GM21786 (cell line): ENCODE measurements around the gene WNT9A.
"Not testable (repeated sequence)": the region's sequence is repeated elsewhere in the genome, so short reads cannot be mapped to it uniquely, and the experiment has no call there.

Source experiments
- ATAC-seq: cut with Tn5 transposase; IDR thresholded peaks from one replicate; pipeline ENCODE4 v1.9.1; 2021; ENCODE audit not compliant: unreplicated experiment

Gene WNT9A, protein sequence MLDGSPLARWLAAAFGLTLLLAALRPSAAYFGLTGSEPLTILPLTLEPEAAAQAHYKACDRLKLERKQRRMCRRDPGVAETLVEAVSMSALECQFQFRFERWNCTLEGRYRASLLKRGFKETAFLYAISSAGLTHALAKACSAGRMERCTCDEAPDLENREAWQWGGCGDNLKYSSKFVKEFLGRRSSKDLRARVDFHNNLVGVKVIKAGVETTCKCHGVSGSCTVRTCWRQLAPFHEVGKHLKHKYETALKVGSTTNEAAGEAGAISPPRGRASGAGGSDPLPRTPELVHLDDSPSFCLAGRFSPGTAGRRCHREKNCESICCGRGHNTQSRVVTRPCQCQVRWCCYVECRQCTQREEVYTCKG

DNA sequence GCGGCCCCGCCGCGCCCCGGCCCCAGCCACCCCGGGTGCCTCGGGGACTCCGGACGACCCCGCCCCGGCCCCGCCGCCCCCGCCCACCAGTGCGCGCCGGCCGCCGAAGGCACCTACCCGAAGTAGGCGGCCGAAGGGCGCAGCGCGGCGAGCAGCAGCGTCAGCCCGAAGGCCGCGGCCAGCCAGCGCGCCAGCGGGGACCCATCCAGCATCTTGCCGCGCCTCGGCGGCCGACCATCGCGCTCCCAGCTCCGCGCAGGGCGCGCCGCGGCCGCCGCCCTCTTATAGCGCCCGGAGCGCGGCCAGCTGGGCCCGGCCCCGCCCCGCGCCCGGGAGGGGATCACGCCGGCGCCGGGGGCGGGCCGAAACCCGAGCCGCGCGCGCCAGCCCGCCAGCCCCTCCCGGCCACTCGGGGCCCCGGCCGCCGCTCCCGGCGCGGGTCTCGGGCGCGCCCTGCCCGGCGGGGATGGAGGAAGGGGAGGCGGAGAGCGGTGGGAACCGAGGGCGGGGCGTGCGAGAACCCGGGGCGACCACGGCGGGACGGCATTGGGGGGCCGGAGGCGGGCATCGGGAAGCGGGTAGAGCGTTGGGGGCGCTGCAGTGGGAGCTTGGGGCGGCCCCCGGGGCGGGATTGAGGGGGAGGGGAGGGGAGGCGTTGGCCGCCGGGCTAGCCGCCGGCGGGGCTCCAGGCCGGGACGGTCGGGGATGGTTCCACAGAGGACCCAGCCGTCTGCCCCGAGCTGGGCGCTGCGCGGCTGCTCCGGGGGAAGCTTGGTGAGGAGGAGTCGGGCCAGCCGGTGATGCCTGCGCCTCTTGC lies at the start of gene WNT9A:
TSS of gene WNT9A (minus strand) at position 257 of the 817 bp plus-strand sequence. CDS start at position 212, 45 bp downstream.
- no peak for ATAC-seq

DNA sequence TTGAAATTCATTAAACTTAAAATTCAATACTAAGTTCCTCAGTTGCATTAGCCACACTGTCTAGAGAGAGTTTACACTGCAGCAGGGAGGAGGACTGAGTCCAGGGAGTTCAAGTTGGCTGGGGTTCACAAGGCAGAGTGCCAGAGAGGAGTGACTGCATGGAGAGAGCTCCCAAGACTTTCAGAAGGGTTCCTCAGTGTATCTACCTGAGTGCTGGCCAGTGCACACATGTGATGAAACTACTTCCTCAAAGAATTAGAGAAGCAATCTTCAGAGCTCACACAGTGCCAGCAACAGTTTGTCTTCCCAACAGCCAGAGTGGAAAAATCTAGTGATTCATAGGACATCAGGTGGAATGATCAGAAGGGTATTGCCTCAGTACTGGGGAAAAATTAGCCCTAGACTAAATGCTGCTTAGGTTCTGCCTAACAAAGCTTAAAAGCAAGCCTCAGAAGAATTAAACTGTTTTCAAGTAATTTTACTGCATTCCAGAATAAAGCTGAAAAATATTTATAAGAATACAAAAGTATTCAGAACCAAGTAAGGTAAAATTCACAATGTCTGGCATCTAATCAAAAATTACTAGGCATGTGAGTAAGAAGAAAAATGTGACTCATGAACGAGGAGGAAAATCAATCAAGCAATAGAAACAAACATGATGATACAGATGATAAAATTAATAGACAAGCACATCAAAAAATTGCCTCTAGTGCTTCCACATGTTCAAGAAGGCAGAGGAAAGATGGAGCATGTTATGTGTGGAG lies 48.6 kb upstream of the WNT9A start:
- ATAC-seq = no peak

DNA sequence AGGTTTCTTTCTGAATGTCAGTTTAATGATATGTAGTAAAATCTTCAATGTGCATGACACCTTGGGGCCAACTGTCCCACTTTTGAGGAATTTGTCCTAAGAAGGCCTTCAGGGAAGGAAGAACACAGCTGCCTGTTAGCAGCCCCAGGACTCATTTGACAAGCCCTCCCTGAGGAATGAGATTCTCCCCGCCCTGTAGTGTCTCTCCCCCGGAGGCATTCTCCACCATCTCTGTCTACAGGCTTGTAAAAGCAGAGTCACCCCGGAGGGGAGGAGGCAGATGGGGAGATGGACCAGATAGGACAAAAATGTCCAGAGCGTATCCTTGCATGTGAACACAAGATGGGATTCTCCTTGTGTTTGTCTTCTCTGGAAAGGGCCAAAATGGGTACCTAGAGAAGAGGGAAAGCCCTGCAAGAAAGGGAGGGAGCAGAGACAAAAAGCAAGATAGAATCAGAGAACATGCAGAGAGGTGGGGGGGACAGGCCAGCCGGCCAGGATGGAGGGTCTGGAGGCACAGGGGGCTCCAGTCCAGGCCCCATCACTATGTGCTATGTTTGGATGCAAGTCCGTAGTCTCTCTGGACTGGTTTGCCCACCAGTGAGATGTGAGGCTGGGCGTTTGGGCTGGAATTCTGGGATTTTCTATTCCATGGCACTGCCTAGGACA lies 47.0 kb upstream of the WNT9A start:
- no peak for ATAC-seq

DNA sequence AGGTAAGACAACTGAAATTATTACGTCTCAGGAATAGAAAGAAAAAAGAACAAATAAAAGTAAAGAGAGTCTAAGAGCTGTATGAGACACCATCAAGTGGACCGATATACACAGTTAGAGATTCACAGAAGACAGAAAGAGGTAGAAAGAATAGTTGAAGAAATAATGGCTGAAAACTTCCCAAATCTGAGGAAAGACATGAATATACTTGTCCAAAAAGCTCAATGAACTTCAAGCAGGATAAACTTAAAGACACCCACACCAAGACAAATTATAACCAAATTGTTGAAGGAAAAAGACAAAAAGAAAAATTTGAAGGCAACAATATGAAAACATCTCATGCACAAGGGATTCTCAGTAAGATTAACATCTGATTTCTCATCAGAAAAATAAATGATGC lies 39.4 kb upstream of the WNT9A start:
- no peak for ATAC-seq

DNA sequence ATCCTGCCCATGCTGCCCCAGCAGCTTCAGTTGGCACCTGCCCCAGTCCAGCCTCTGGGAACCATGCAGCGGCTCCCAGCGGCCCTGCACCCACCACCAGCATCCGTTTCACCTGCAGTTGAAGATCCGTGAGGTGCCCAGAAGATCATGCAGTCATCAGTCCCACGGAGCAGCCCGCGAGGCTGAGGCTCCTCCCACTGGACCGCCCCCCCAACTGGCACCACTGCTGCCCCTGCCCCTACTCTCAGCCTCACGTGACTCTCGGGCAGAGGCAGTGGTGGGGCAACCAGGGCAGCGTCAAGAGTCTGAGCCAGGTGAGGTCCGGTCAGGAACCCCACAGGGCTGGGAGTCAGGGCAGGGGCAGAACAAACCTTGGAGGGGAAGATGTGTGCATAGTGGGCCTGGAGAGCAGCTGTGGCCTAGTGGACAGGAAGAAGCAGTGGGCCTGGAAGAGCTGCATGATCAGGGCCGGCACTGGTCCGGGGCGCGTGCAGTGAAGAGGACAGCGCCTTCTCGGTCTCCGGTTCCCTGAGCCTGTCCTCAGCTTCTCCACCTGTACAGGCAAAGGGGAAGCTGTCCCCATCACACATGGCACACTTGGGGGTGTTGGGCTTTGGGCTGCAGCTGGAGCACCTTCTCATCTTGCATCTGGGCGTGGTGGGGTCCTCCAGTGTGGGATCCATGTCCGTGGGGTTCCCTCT lies 28.0 kb upstream of the WNT9A start:
- ATAC-seq = not testable (repeated sequence)

DNA sequence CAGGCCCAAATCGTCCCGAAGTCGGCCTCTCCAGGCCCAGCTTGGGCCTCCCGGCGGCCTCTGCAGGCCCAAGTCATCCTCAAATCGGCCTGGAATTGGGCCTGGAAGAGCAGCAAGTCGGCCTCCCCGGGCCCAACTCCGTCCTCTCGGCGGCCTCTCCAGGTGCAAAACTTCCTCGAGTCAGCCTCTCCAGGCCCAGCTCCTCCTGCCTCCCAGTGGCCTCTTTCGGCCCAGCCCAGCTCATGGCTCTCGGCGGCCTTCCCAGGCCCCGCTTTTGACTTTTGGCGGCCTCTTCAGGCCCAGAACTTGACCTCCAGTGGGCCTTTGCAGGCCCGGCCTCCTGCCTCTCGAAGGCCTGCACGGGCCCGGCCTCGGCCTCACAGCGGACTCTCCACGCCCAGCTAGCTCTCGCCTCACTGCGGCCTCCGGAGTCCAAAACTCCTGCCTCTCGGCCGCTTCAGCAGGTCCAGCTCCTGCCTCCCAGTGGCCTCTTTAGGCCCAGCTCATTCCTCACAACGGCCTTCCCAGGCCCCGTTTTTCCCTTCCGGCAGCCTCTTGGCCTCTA lies 26.1 kb upstream of the WNT9A start:
- not testable (repeated sequence) for ATAC-seq

GRCh38 chr1:227972843-227973374 lies 25.2 kb upstream of the WNT9A start:
- ATAC-seq = not testable (repeated sequence)

- ATAC-seq = not testable (repeated sequence)
These were observed 24.5 kb upstream of the WNT9A start for GRCh38 chr1:227972283-227972679.

GRCh38 chr1:227971643-227972282 lies 24.0 kb upstream of the WNT9A start:
- not testable (repeated sequence) for ATAC-seq

GRCh38 chr1:227971216-227971615 lies 23.5 kb upstream of the WNT9A start:
- not testable (repeated sequence) for ATAC-seq

- ATAC-seq = not testable (repeated sequence)
These were observed 22.6 kb upstream of the WNT9A start for GRCh38 chr1:227970076-227970995.

DNA sequence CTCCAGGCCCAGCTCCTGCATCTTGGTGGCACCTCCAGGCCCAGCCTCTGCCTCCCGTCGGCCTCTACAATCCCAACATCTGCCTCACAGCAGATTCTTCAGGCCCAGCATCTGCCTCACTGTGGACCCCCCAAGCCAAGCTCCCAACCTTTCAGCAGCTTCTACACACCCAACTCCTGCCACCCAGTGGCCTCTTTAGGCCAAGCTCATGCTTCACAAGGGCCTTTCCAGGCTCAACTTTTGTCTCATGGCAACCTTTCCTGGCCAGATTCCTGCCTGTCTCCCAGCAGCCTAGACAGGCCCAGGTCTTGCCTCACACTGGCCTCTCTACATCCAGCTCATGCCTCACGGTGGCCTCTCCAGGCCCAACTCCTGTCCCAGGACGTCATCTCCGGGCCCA lies 20.1 kb upstream of the WNT9A start:
- not testable (repeated sequence) for ATAC-seq

GRCh38 chr1:227966733-227967132 lies 19.0 kb upstream of the WNT9A start:
- ATAC-seq = not testable (repeated sequence)

DNA sequence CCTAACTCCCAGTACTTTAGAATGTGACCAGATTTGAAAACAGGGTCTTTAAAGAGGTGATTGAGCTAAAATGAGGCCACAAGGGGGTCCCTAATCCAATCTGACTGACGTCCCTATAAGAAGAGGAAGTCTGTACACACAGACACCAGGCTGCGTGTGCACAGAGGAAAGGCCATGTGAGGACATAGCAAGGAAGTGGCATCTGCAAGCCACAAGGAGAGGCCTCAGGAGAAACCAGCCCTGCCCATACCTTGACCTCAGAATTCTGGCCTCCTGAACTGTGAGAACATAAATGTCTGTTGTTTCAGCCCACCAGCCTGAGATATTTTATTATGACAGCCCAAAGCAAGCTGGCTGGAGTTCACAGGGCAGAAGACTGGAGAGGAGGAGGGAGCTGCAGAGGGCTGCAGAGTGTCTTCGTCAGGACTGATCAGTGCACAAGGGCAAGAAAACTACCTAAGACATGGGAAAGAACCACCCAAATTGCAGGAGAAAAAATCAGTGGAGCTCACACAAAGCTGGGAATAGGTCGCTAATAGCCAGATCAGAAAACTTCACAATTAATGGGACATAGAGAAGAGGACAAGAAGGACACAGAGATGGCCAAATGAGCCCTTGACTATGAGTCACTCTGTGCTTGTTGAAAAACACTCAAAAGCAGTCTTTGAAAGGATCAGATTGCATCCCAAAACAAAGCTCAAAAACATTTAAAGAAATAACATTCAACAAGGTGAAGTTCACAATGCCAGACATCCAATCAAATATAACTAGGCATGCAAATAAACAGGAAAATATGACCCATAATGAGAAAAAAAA lies 14.1 kb upstream of the WNT9A start:
- no peak for ATAC-seq

GRCh38 chr1:227959325-227959860 lies 11.7 kb upstream of the WNT9A start:
- no peak for ATAC-seq

- ATAC-seq = no peak
These were observed 11.0 kb upstream of the WNT9A start for GRCh38 chr1:227958617-227959324.
